GM21390 (cell line): Measurements from ENCODE around the gene BTBD9.

ENCODE experiments used
- ATAC-seq: cut with Tn5 transposase; IDR thresholded peaks from one replicate; pipeline ENCODE4 v1.9.1; 2021; ENCODE audit not compliant: unreplicated experiment

Gene BTBD9

DNA sequence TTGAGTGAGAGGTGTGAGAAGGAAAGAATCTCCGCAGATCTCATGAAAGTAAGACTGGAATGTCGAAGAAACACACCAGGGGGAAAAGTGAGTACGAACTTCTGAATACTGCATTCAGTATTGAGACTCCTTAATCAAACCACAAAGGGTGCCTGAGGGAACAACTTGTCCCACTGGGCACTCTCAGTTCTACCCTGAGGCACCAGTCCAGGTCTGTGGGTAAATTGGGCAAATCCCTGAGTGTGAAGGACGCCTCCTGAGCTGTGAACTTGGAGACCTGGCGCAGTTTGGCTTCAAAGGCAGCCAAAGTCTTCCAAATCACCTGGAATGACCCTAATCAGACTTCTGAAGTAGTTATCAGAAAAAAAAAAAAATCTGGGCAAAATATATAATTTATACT is 329.7 kb downstream of the BTBD9 start:
- no peak for ATAC-seq

DNA sequence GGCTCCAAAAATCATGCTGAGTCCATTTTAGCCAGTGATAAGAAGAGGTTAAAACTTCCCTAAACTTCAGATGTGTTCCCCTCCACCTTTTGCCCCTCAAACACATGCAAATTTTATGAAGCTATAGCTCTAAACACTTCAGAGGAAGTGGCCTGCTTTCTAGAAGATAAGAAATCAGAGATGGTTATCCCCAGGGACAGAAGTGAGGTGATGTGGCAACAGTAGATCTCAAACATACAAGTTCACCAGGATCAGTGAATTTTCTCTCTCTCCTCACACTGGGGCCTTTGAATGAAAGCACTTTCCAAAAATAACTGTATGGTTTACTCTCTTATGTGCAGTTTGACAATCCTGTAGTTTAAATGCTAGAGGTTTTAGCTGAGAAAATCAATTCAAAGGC is 332.0 kb downstream of the BTBD9 start:
- peak; percentile 66 for ATAC-seq

GRCh38 chr6:38306931-38307330 is 332.8 kb downstream of the BTBD9 start:
- ATAC-seq: peak; percentile 39

DNA sequence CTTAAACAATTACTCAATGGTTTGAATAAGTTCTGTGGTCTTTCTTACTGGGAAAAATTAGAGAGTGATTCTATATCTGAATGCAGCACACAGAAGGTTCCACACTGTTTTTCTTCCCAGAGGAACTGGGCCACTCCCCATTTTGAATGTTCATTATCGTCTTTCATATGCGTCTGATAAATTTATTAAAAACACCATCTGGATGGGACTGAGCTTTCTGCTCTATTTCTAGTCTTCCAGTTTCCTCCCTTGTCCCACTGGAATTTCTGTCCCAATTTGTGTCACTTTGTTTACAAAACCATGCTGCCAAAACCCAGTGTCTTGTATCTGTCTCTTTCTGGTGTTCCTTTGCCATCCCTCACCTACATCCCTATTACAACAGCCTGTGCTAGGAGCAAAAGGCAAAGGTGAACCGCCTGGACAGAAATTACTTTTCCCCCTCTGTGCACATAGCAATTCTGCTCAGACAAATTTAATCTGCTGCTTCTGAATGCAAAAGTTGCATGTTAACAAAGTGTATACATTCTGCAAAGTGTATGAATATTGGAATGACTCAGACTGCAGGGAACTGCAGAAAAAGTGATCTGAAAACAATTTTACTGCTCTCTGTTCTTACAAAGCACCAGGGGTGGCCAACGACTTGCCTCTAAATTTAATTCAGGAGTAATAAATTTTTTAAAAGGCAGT is 333.6 kb downstream of the BTBD9 start:
- ATAC-seq: peak; percentile 63

- ATAC-seq: no peak
Observed at GRCh38 chr6:38302838-38303237, 336.9 kb downstream of the BTBD9 start.

DNA sequence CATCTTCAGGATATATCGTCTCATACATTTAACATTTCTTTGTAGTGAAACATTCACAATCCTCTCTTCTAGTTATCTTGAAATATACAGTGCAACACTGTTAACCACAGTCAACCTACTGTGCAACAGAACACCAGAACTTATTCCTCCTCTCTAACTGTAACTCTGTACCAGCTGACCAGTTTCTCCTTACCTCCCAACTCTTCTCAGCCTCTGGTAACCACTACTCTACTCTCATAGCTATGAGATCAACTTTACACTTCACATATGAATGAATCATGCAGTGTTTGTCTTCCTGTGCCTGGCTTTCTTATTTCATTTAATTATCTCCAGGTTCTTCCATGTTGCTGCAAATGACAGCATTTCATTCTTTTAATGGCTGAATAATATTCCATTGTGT is 337.6 kb downstream of the BTBD9 start:
- no peak for ATAC-seq

- no peak for ATAC-seq
Observed at GRCh38 chr6:38290133-38290799, 349.5 kb downstream of the BTBD9 start.

DNA sequence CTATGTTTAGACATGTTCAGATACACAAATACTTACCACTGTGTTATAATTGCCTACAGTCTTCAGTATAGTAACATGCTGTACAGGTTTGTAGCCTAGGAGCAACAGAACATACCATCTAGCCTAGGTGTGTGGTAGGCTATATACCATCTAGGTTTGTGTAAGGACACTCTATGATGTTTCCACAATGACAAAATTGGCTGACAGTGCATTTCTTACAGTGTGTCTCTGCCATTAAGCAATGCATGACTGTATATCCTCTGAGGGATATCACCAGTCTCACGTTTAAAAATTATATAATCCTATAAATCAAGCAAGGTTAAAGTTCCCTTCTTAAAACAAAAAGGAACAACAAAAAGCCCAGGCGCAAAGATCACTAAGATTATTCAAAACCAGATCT is 352.2 kb downstream of the BTBD9 start:
- no peak for ATAC-seq

DNA sequence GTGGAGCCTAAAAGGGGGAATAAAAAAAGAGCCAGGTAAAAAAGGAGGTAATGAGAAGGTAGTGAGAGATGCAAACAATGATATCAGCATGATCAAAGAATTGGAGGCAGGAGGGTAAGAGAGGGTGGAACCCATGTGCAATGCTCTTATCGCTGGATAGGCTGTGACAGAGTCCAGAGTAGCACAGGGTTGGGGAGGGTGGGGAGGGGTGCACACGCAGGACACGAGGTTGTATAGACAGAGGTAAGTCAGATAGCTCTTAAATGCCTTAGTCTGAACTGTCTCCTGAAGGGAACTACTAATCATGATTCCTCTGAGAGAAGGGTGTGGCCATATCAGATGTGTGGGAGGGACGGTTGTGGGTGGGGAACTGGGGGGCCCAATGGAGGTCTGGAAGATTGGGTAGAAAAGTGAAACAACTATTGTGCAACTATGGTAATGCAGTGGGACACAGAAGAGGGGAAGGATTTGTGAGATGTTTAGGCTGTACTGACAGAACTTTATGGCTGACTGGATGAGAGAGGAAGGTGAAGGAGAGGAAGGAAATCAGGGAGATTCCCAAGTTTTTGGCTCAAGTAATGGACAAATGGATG is 354.8 kb downstream of the BTBD9 start:
- no peak for ATAC-seq

DNA sequence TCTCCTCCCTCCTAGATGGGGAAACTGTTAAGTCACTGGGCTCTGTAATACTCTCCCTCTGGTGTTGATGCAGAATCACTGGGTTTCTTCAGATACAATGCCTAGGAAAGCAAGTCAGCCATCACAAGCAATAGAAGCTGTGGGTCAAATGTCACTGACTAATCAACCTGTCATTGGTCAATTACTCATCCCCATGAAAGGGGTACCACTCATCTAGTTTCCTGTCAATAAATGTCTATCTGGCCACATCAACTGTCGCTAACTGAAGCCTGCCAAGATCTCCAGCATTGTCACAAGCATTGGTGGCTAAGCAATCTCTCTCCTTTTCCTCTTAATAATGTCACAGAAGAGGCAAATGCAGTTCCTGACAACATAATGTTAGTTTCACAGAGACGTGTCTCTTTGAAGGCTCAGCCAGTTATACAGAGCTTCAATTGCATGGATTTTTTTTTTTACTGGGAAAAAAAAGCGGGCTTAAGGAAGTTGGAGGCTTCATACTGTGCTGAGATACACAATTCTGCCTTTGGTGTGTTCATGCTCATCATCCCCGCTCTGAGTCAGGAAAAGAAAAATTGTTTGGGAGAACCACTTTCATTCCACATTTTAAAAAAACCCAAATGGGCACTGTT is 355.9 kb downstream of the BTBD9 start:
- no peak for ATAC-seq

DNA sequence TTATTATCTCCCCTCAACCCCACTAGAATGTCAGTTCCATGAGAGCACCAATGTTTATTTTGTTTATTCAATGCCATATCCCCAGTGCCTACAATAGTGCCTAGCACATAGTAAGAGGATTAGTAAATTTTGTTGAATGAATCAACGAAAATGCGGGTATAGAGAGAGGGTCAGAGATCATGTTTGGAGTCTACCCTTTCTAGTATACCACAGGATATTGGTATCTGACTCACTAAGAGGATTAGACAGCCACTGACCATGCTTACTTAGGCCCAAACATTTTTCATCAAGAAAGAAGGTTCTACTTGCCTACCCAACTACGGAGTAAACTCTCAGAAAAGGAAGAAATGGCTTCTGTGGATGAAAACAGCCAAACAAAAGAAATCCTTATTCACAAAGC is 356.8 kb downstream of the BTBD9 start:
- ATAC-seq: no peak

DNA sequence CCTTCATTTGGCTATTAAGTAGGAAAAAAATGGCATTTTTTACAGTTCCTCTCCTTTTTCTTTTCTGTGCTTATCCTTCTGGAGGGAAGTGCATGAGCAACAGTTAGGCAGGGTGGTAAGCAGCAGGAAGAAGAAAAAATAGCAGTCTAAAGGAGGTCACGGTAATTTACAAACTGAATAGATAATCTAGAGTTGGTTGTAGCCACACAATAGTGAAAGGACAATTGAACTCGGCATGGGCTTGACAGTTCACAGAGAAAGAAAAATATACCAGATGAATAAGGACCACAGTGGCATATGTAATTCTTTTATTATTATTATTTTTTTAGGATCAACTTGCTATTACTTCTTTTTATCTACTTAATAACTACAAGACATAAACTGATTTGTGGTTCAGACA is 358.6 kb downstream of the BTBD9 start:
- ATAC-seq: no peak

GRCh38 chr6:38279963-38280588 is 359.7 kb downstream of the BTBD9 start:
- no peak for ATAC-seq

DNA sequence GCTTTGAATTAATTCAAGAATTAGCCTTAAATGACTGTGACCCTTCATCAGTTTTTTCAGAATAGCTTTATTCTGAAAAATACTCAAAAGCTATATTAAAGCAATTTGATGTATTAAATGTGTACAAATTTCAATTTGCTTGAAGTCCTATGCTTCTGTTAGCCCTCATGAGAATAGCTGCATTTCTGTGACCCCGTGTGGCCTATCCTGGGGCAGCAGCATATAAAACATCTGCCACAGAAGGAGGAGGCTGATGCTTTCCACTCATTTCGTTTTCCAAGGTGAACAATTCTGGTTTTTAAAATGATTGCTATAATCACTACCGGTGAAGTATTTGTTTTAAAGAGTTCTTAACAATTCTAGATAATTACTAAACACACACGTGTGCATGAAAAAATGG is 360.3 kb downstream of the BTBD9 start:
- no peak for ATAC-seq

- ATAC-seq: no peak
Observed at GRCh38 chr6:38273325-38273724, 366.4 kb downstream of the BTBD9 start.

GRCh38 chr6:38272222-38272621 is 367.5 kb downstream of the BTBD9 start:
- no peak for ATAC-seq

- ATAC-seq: no peak
Observed at GRCh38 chr6:38271081-38271480, 368.6 kb downstream of the BTBD9 start.

DNA sequence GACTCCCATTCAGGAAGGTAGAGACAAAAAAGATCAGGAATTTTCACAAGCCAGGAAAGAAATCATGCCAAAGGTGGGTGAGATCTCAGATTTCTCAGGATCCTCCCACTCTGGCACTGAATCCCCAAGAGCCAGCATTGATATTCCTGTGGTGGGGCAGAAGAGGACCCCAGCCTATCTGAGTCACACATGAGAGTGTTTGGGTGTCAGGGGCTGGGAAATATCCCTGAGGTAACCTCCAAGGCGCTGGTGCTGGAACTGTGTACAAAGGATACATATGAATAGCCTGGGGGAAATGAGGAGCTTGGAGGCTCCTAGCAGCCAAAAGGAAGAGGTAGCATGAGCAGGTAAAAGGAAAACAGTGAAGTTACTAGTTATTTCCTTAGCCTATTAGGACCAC is 369.4 kb downstream of the BTBD9 start:
- ATAC-seq: no peak

DNA sequence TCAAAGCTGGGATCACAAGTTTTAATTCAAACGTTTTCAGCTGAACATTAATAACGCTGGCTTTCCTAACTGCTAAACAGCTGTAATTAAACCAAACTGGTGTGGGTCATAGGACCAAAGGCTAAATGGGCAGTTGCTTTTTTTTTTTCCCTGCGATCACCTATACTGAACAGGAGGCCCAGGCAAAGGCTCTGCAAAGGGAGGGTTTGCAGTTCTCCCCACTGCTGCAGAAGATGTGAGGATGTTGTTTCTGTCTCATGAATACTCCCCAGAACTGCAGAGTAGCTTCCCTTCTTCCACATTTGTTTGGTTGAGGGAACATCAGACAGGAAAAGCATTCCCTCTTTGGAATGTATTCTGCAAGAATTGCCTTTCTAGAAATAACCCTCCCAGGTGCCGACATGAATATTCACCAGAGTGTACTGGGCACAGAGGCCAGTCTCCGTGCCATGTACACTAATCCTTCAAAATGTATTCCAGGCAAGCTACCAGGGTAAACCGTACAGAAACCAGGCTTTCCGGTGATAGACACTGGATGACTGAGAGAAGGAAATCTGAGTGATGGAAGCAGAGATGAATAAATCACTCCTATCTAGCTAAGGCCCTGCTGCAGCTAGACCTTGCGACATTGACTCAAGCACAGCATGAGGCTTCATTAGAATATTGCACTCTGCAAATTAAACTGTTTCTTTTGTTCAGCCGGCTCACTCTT is 370.1 kb downstream of the BTBD9 start:
- ATAC-seq: no peak

DNA sequence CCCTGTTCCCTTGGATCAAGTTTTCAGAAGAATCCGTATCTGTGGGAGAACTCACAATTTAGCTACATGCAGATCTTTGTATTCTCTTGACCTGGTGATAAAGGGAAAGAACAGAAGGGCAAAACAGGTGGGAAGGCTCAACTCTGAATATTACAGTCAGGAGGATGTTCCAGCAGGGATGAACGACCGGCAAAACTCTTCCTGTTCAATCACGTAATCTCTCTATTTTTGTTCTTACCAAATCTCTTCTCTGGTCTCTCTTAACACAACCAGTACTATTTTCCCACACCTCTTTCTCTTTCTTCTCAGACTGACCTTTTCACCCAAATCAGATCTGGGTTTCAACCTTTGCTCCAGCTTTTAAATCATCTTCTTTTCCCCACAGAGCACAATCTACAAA is 371.4 kb downstream of the BTBD9 start:
- ATAC-seq: no peak

DNA sequence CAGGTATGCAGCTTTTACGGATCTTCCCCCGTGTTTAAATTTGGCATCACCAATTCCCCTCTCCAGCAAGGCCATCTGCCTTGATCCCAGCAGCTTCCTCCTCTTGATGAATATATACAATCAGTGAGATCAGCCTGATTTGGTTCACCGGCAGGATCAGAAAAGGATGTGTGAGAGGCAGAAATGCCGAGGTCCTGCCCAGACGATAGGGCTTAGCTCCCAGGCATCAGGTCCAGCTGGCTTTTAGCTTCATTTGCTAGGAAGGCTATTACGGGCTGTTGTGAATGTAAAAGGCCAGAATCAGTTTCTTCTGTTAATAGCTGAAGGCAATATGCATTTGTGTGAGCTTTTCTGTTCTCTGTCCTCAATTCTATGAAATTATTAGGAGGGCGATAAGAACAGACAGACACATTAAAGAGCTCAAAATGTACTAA is 372.8 kb downstream of the BTBD9 start:
- ATAC-seq: no peak
